ENCODE measurements around the gene MCAM. TPM values are rescaled to one million over a fixed set of nuclear protein-coding genes. Genes with fewer than 3 reads are reported as not detected.

Gene MCAM
- polyA plus RNA-seq, 1 experiment: 19.2 TPM

DNA sequence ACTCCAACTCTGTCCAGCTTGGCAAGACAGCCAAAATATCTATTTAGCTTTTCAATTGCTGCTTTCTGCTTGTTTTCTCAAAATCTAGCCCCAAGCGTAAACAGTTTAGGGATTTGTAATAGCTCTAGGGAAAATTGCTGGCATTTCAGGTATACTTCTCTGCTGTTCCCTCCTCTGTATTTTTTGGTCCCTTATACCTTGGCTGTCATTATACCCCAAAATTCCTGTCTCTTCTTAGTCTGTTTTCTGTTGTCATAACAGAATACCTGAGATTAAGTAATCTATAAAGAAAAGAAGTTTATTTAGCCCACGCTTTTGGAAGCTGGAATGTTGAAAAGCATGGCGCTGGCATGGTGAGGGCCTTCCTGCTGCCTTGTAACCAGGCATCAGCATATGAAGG, 23.5 kb downstream of the MCAM start:
- H3K27me3 ChIP-seq (ENCODE audit: control insufficient read depth, insufficient read depth, low read length): no peaks in the 10 kb centered on the region
- ChIA-PET POLR2A (no interaction called here), CTCF (interaction anchor here (0.7 to 1.6 kb wide), 3 partner anchors 9 to 158 kb away, joined by 3 to 4 read pairs (median 3); no protein-coding TSS in a partner anchor)
- peaks cover 9% of the 10 kb centered on the region for H3K36me3 ChIP-seq (ENCODE audit: control insufficient read depth, insufficient read depth, low read length)
- no peak overlapping the region for H3K4me3 ChIP-seq (ENCODE audit: low read depth, low read length)
- TF ChIP-seq, protein P1, sequence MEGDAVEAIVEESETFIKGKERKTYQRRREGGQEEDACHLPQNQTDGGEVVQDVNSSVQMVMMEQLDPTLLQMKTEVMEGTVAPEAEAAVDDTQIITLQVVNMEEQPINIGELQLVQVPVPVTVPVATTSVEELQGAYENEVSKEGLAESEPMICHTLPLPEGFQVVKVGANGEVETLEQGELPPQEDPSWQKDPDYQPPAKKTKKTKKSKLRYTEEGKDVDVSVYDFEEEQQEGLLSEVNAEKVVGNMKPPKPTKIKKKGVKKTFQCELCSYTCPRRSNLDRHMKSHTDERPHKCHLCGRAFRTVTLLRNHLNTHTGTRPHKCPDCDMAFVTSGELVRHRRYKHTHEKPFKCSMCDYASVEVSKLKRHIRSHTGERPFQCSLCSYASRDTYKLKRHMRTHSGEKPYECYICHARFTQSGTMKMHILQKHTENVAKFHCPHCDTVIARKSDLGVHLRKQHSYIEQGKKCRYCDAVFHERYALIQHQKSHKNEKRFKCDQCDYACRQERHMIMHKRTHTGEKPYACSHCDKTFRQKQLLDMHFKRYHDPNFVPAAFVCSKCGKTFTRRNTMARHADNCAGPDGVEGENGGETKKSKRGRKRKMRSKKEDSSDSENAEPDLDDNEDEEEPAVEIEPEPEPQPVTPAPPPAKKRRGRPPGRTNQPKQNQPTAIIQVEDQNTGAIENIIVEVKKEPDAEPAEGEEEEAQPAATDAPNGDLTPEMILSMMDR (IDR thresholded peaks at IDR 0.05; ENCODE audit: insufficient read depth, low read depth, low read length): no peak
- DNase-seq (ENCODE audit: low read depth): no peak

DNA sequence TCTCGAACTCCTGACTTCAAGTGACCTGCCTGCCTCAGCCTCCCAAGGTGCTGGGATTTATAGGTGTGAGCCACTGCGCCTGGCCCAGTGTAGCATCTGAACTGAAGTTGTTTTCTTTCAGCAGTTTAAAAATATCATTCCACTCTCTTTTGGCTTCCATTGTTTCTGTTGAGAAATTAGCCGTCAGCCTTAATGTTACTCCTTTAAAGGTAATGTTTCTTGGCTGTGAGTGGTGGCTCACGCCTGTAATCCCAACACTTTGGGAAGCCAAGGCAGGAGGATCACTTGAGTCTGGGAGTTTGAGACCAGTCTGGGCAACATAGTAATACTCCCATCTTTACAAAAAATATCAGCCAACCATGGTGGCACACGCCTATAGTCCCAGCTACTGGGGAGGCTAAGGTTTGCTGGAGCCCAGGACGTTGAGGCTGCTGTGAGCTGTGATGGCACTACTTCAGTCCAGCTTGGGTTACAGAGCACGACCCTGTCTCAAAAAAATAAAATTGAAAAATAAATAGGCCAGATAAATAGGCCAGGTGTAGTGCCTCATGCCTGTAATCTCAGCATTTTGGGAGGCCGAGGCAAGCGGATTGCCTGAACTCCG, 25.9 kb downstream of the MCAM start:
- CTCF ChIA-PET: interaction anchor here (1.0 to 1.6 kb wide), 4 partner anchors 9 to 206 kb away, joined by 3 to 6 read pairs (median 4); partner anchors contain the start of genes CBL and HMBS
- POLR2A ChIA-PET: interaction anchor here (0.6 kb wide), 1 partner anchor 119 kb away, joined by 3 read pairs; no protein-coding TSS in a partner anchor
- no peak for DNase-seq (ENCODE audit: low read depth)

GRCh38 chr11:119288219-119288618, 28.7 kb downstream of the MCAM start:
- H3K36me3 ChIP-seq (ENCODE audit: control insufficient read depth, insufficient read depth, low read length): peaks cover 8% of the 10 kb centered on the region
- CTCF ChIA-PET: interaction anchor here (1.0 to 2.4 kb wide), 2 partner anchors 10 to 82 kb away, joined by 3 to 6 read pairs; partner anchors contain the start of gene CBL
- POLR2A ChIA-PET: no interaction called here
- no peak for DNase-seq (ENCODE audit: low read depth)
- no peaks in the 10 kb centered on the region for H3K27me3 ChIP-seq (ENCODE audit: control insufficient read depth, insufficient read depth, low read length)
- TF ChIP-seq, protein P1 (IDR thresholded peaks at IDR 0.05; ENCODE audit: insufficient read depth, low read depth, low read length): no peak
- H3K4me3 ChIP-seq (ENCODE audit: low read depth, low read length): no peak overlapping the region

More for the DNA sequence above, 25.9 kb downstream of the MCAM start:
- no peak overlapping the region for H3K4me3 ChIP-seq (ENCODE audit: low read depth, low read length)
- peaks cover 8% of the 10 kb centered on the region for H3K36me3 ChIP-seq (ENCODE audit: control insufficient read depth, insufficient read depth, low read length)
- H3K27me3 ChIP-seq (ENCODE audit: control insufficient read depth, insufficient read depth, low read length): no peaks in the 10 kb centered on the region
- TF ChIP-seq, protein P1 (IDR thresholded peaks at IDR 0.05; ENCODE audit: insufficient read depth, low read depth, low read length): no peak

DNA sequence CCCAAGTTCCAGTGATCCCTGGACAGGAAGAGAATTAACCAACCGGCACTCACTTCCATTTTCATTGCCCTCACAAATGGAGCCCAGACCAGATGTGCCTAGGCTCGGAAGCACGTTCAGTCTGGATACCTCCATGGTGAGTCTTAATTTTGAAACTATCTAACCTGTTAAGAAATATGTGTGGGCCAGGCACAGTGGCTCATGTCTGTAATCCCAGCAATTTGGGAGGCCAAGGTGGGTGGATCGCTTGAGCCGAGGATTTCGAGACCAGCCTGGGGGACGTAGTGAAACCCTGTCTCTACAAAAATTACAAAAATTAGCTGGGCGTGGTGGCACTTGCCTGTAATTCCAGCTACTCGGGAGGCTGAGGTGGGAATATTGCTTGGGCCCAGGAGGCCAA, 31.5 kb downstream of the MCAM start:
- no peak for DNase-seq (ENCODE audit: low read depth)
- Histone ChIP-seq H3K36me3 (ENCODE audit: control insufficient read depth, insufficient read depth, low read length) (peaks cover 6% of the 10 kb centered on the region), H3K27me3 (ENCODE audit: control insufficient read depth, insufficient read depth, low read length) (no peaks in the 10 kb centered on the region), H3K4me3 (ENCODE audit: low read depth, low read length) (no peak overlapping the region)
- POLR2A ChIA-PET: no interaction called here
- TF ChIP-seq, protein P1 (IDR thresholded peaks at IDR 0.05; ENCODE audit: insufficient read depth, low read depth, low read length): no peak
- CTCF ChIA-PET: interaction anchor here (0.7 to 3.0 kb wide), 9 partner anchors 11 to 142 kb away, joined by 3 to 19 read pairs (median 4); partner anchors contain the start of gene CBL

- Histone ChIP-seq H3K4me3 (ENCODE audit: low read depth, low read length) (no peak overlapping the region), H3K36me3 (ENCODE audit: control insufficient read depth, insufficient read depth, low read length) (peaks cover 3% of the 10 kb centered on the region), H3K27me3 (ENCODE audit: control insufficient read depth, insufficient read depth, low read length) (no peaks in the 10 kb centered on the region)
- TF ChIP-seq, protein P1 (IDR thresholded peaks at IDR 0.05; ENCODE audit: insufficient read depth, low read depth, low read length): peak; percentile 55
- no peak for DNase-seq (ENCODE audit: low read depth)
- ChIA-PET CTCF (interaction anchor here (0.6 to 3.0 kb wide), 27 partner anchors 9 to 1960 kb away, joined by 3 to 19 read pairs (median 4); partner anchors contain the start of genes C2CD2L and CBL), POLR2A (no interaction called here)
Measured at GRCh38 chr11:119284344-119285157, 32.4 kb downstream of the MCAM start.

Data from BJ (cell line).